H1 (cell line): ENCODE measurements around the gene CHAD.

Source experiments
- KDM1A ChIP-seq: fragments of 200-600, 300-600 bp; sonication (generic); IDR thresholded peaks from 2 replicates; pipeline ENCODE4 v1.7.1; 2016; ENCODE audit warnings: mild to moderate bottlenecking, low read length, borderline replicate concordance
- RFX5 ChIP-seq: IDR thresholded peaks from 2 replicates; pipeline ENCODE4 v1.6.1; 2011; ENCODE audit warnings: low read depth, low read length, improper control_type of control experiment, borderline replicate concordance

DNA sequence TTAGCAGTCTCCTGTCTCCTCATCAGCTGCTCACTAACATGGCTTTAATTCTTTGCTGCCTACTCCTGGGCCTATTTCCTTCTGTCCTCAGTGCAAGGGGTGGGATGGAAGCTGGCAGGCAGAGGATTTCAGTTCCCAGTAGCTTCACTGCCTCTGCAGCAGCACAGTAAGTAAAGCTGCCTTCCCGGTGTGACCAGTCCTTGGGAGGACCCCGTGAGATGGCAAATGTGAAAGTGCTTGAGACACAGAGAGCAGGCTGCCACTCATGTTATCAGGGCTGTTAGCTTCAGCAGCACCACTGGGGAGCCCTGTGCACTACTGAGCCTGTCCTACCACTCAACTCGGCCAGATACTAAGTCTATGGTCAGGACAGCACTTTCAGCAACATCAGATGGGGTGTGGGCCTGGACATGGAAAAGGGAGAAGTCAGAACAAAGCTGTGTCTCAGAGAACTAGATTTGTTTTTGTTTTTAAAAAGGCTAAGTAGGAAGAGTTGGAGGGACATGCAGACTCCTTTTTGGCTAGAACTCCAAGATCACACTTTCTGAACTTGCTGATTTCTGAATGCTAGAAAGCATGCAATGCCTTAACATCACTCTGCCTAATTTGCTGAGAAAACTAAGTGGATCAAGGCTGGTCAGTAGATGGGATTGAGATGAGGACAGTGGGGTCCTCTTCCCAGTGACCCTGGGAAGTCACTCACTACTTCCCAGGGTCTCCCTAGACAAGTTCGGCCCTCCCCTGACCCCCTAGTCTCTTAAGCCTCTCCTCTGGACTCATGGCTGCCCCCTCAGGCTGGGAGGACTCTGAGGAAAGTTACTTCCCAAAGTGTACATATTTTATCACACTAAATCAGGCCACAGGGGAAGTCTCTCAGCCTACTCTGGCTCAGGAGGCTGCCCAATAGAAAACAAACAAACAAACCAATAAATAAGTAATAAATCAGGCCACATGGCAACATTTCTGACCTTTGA is 41.6 kb downstream of the CHAD start:
- TF ChIP-seq RFX5 (no peak), KDM1A (no peak)
